HG03520 (cell line): ENCODE data around the gene KCNJ15.

ENCODE experiments used
- ATAC-seq: cut with Tn5 transposase; IDR thresholded peaks from one replicate; pipeline ENCODE4 v1.9.1; 2021; ENCODE audit warnings: mild to moderate bottlenecking, moderate library complexity; ENCODE audit not compliant: unreplicated experiment

Gene KCNJ15

GRCh38 chr21:38267991-38268863 is 11.4 kb downstream of the KCNJ15 start:
- no peak for ATAC-seq

GRCh38 chr21:38268864-38269575 is 12.2 kb downstream of the KCNJ15 start:
- no peak for ATAC-seq

GRCh38 chr21:38269576-38269936 is 12.8 kb downstream of the KCNJ15 start:
- no peak for ATAC-seq

- ATAC-seq = no peak
Observed at GRCh38 chr21:38272215-38272614, 15.4 kb downstream of the KCNJ15 start.

- ATAC-seq = no peak
Observed at GRCh38 chr21:38273745-38274542, 17.2 kb downstream of the KCNJ15 start.

- ATAC-seq = no peak
Observed at GRCh38 chr21:38277501-38278131, 20.8 kb downstream of the KCNJ15 start.

GRCh38 chr21:38280454-38280853 is 23.7 kb downstream of the KCNJ15 start:
- no peak for ATAC-seq

GRCh38 chr21:38280867-38281266 is 24.1 kb downstream of the KCNJ15 start:
- no peak for ATAC-seq

GRCh38 chr21:38282921-38283320 is 26.1 kb downstream of the KCNJ15 start:
- ATAC-seq = no peak

GRCh38 chr21:38284216-38284615 is 27.4 kb downstream of the KCNJ15 start:
- no peak for ATAC-seq

GRCh38 chr21:38286739-38287471 is 30.1 kb downstream of the KCNJ15 start:
- no peak for ATAC-seq

GRCh38 chr21:38287476-38287875 is 30.7 kb downstream of the KCNJ15 start:
- no peak for ATAC-seq

GRCh38 chr21:38289705-38290485 is 33.1 kb downstream of the KCNJ15 start:
- ATAC-seq = no peak

GRCh38 chr21:38290809-38291208 is 34.0 kb downstream of the KCNJ15 start:
- no peak for ATAC-seq

- no peak for ATAC-seq
Observed at GRCh38 chr21:38291874-38292273, 35.1 kb downstream of the KCNJ15 start.

GRCh38 chr21:38293113-38293512 is 36.3 kb downstream of the KCNJ15 start:
- no peak for ATAC-seq

- no peak for ATAC-seq
Observed at GRCh38 chr21:38293765-38294164, 37.0 kb downstream of the KCNJ15 start.

- ATAC-seq = no peak
Observed at GRCh38 chr21:38294609-38295008, 37.8 kb downstream of the KCNJ15 start.

GRCh38 chr21:38295997-38296764 is 39.4 kb downstream of the KCNJ15 start:
- no peak for ATAC-seq
